Panc1 (cell line): ENCODE measurements around the gene HOXB7.
A peak's percentile ranks its signal among the peaks of the same experiment; 100 is the strongest.

ENCODE experiments used
- CTCF ChIP-seq: fragments of 450-650 bp; IDR thresholded peaks from 2 replicates; pipeline ENCODE4 v1.5.1; 2017; ENCODE audit warnings: mild to moderate bottlenecking
- POLR2AphosphoS5 ChIP-seq: IDR thresholded peaks from 2 replicates; pipeline ENCODE4 v1.6.1; 2012; ENCODE audit warnings: mild to moderate bottlenecking, low read depth, low read length, moderate library complexity
- REST ChIP-seq, 2 experiments: IDR thresholded peaks; 2 replicates each; pipeline ENCODE4 v1.6.1; 2011 to 2012; ENCODE audit warnings: low read depth in 2 of 2, control low read depth in 1 of 2, low read length in 1 of 2, mild to moderate bottlenecking in 1 of 2, moderate library complexity in 1 of 2; ENCODE audit not compliant: insufficient read depth in 1 of 2
- SIN3A ChIP-seq: IDR thresholded peaks from 2 replicates; pipeline ENCODE4 v1.6.1; 2012; ENCODE audit warnings: low read depth, mild to moderate bottlenecking, low read length, moderate library complexity, borderline replicate concordance; ENCODE audit not compliant: insufficient read depth

GRCh38 chr17:48571024-48571818, 39.6 kb downstream of the HOXB7 start:
- TF ChIP-seq CTCF, result no peak
- no peak; the same call in 1 of the 2 replicates for TF ChIP-seq POLR2AphosphoS5
- no peak for TF ChIP-seq REST (IDR thresholded peaks at IDR 0.05; ENCODE audit: insufficient read depth in 1 of 2, low read depth in 2 of 2, low read length in 1 of 2)
- TF ChIP-seq SIN3A, result peak; percentile 26; the same call in 1 of the 2 replicates
